OCI-LY1 (cell line): ENCODE measurements around the gene TXNRD3.

Experiments
- EZH2 ChIP-seq: fragments of 200-600 bp; sonication (generic), shearing (Covaris generic); IDR thresholded peaks from 2 replicates; pipeline ENCODE4 v1.8.0; 2017; ENCODE audit warnings: borderline replicate concordance, mixed run types, mild to moderate bottlenecking, antibody characterized with exemption, low read length, moderate library complexity, mixed read lengths
- TF ChIP-seq, protein P1 (sequence below): fragments of 200-600 bp; sonication (generic), shearing (Covaris generic); IDR thresholded peaks from 2 replicates; pipeline ENCODE4 v1.5.1; 2017; ENCODE audit warnings: mild to moderate bottlenecking, antibody characterized with exemption, low read length, moderate library complexity, mixed read lengths

GRCh38 chr3:126612479-126613205 lies 42.3 kb downstream of the TXNRD3 start:
- TF ChIP-seq, protein P1, sequence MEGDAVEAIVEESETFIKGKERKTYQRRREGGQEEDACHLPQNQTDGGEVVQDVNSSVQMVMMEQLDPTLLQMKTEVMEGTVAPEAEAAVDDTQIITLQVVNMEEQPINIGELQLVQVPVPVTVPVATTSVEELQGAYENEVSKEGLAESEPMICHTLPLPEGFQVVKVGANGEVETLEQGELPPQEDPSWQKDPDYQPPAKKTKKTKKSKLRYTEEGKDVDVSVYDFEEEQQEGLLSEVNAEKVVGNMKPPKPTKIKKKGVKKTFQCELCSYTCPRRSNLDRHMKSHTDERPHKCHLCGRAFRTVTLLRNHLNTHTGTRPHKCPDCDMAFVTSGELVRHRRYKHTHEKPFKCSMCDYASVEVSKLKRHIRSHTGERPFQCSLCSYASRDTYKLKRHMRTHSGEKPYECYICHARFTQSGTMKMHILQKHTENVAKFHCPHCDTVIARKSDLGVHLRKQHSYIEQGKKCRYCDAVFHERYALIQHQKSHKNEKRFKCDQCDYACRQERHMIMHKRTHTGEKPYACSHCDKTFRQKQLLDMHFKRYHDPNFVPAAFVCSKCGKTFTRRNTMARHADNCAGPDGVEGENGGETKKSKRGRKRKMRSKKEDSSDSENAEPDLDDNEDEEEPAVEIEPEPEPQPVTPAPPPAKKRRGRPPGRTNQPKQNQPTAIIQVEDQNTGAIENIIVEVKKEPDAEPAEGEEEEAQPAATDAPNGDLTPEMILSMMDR, result no peak
- no peak for TF ChIP-seq EZH2
